ENCODE measurements around the gene NTN1.
"Not testable (repeated sequence)": the region's sequence is repeated elsewhere in the genome, so short reads cannot be mapped to it uniquely, and the experiment has no call there.

Gene NTN1

GRCh38 chr17:9257630-9257965 lies 236.3 kb downstream of the NTN1 start:
- DNase-seq: not testable (repeated sequence)

DNA sequence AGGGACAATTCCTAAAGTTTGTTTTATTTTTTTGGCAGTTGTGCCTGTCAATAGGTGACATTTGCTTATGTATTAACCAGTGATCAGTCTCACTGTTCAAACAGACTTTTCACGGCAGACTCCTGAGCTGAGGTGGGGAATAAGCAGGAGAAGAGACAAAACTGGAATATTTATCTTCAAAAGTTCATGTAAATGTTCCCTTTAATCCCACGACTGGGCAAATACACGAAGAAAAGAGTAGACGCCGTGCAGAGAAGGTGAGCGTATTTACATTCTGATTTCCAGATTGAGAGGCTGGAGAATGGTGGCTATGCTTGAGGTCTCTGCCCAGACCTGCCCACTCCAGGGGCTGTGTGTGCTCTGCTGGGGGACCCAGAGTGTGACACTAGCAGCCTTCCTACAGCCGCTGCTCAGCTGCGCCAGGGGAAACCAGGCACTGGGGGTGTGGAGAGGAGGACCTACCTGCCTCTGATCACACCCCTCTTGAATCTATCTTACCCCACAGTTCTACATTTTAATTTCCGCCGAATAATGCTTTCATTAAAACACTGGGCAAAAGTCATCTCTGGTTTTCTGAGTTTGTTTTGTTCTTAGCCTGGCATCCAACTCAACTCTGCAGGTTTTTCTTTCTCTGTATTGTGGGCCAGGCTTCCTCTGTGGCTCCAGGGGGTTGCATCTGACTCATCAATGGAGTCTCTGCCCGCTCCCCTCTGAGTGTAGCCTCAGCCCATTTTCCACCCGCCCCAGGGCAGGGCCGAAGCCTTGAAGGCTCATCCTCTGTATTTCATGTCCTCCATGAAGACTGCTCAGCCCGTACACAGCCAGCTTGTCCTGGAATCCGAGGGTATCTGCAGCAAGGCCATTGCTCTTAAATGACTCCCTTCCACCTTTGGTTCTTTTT lies 237.1 kb downstream of the NTN1 start:
- DNase-seq: no peak

DNA sequence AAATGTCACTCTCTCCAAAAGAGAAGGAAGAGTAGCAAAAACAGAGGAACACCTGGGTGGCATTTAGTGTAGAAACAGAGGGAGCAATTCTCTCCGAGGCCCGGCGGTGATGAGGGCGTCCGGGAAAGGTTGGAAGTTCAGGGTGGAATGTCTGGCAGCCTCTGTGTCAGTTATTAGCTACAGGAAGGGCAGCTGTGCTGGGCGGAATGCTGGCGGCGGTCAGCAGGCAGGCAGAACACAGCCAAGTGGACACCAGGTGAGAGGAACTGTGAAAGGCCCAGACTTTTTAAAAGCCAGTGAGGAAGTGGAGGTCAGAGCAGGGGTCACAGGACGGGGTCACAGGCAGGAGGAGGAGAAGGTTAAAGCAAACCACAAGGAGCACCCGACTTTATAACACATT lies 238.1 kb downstream of the NTN1 start:
- DNase-seq: no peak

DNA sequence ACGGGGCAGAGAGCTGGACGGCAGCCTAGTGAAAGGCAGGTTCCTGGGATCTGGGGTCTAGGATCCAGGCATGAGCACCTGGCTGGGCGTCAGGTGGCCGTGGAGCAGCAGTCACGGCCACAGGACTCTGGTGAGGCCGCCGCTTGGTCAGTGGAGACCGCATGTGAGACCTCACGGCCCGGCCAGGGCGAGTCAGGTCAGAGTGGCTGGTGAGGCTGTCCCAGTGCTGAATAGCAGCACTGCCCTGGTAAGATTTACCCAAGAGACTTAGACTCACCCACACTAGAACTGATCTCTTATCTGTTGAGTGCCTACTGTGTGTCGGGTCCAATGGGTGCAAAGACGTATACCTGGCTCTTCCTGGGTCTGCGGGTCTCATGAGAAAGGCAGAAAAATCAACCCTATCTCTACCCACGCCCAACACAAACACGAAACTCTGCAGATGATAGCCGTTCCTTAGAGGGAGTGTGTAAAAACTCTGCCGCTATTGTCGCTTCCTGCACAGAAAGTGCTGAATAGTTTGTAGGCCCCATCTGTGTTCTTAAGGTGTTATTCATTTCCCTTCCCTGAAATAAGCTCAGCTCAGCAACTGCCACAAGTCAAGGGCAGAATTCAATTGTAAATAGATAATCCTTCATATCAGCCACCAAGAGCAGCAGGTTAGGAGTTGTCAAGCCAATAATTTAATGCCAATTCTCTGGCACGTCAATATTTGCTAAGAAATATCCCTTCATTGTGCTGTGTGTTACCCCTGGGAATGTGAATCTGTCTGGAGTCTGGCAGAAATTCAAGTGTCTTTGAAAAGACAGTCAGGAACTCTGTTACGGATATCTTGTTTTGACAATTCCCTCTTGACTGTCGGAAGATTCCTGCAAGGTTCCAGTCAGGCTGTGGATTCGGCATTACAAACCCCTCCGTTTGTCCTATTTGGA lies 240.0 kb downstream of the NTN1 start:
- DNase-seq: no peak

- DNase-seq: no peak
Measured at GRCh38 chr17:9266031-9266680, 244.8 kb downstream of the NTN1 start.

DNA sequence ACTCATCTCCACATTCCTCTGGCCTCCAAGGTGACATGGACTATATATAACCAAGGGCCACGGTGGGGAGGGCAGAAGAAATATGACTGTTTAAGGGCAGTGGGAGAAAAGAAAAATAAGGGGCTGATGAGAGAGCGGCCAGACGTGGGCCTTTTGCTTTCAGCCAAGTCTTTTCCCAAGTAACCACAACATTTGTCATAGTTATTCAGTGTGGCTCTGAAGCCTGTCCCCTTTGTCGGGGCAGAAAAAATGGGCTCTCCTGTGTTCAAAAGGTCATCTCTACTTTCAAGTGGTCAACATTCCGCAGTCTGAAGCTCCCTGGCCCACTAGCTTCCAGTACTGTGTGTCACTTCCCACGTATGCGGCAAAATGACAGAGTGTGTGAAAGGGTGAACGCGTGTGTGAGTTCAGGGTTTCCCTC lies 245.4 kb downstream of the NTN1 start:
- no peak for DNase-seq

DNA sequence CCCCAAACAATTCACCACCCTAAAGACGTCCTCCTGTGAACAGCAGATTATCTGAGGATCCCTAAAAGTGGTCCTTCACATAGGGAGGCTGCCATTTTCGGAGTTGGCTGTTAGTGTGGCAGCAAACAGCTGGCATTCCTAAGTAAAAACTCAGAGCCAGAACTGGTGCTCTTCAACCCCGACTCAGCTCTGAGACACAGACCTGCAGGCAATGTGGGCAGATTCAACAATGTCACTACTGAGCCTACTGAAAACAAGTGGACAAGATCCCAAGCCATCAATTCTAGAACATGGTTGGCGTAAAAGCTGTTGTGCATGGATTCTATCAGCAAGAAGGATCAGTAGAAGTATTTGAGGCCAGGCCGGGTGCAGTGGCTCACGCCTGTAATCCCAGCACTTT lies 247.2 kb downstream of the NTN1 start:
- DNase-seq: no peak

- no peak for DNase-seq
Measured at GRCh38 chr17:9269350-9270035, 248.2 kb downstream of the NTN1 start.

DNA sequence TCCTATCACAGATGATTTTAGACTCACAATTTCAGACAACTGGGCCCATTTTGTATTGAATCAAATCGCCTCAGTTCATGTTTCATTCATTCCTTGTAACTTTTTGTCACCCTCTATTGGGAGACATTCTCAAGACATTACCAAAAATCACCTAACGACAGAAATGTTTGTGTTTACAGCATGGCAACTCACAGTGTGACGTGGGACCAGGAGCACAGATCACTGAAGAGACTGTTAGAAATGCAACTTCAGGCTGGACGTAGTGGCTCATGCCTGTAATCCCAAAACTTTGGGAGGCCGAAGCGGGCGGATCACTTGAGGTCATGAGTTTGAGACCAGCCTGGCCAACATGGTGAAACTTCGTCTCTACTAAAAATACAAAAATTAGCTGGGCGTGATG lies 249.6 kb downstream of the NTN1 start:
- no peak for DNase-seq

- no peak for DNase-seq
Measured at GRCh38 chr17:9271989-9272388, 250.7 kb downstream of the NTN1 start.

DNA sequence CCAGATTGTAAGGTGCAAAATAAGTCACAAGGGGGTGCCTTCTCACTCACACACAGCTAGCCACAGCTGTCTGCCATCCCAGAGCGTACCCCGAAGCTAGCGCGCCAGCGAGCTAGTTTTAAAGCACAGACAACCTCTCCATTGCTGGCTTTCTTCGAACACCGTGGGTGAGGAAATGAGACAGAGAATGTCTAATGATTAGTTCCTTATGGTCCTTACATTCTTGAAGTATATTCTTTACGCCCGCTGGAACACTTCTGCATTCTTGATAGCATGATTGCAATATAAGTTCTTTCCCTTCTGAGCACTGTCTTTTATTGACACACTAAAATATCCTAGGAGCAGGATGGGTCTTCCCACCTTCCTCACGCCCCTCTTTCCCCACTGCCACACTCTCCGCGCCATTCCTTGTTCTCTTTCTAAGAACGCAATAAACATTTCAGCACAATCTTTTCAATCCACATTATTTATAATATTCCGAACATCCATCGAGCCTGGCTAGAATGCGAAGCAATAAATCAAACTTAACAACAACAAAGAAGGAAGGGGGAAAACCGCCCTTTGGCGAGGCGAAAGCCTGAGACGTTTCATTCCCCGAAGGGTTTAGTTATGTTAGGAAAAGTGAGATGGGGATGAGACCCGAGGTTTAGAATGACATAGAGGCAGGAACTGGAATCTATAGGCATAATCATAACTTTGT lies 251.3 kb downstream of the NTN1 start:
- DNase-seq: no peak

- no peak for DNase-seq
Measured at GRCh38 chr17:9273428-9274391, 252.4 kb downstream of the NTN1 start.

DNA sequence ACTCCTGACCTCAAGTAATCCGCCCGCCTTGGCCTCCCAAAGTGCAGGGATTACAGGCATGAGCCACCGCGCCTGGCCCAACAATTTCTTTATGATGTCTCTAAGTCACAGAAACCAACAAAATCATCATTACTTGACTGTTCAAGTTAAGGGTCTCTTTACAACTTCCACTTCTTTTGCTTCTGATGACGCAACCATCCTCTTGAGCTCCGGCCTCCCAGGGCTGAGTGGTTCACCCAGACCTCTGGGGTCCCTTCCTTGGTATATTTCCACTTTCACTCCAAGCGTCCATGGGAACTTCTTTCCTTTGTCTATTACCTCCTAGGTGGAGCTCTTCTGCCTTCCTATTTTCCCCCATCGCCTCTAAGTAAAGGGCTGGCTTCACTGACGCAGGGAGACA lies 253.7 kb downstream of the NTN1 start:
- no peak for DNase-seq

GRCh38 chr17:9279893-9280292 lies 258.6 kb downstream of the NTN1 start:
- DNase-seq: no peak

DNA sequence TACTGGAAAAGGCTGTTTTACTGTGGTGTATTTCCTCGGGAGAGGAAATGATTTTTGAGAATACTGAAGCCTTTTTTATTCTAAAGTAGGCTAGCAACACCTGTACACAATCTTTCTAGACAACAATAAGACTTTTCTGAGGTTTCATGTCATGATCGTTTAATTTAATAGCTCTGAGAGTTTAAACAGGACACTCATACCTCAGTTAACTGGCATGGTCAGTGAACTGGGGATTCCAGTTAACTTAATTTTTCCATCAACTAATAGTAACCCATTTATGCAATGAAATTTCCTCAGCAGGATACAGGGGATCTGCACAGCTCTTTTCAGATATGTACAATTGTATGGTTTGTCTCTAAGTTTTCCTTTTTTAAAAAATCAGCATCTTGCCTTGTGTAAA lies 262.6 kb downstream of the NTN1 start:
- no peak for DNase-seq

- no peak for DNase-seq
Measured at GRCh38 chr17:9284884-9285283, 263.6 kb downstream of the NTN1 start.

DNA sequence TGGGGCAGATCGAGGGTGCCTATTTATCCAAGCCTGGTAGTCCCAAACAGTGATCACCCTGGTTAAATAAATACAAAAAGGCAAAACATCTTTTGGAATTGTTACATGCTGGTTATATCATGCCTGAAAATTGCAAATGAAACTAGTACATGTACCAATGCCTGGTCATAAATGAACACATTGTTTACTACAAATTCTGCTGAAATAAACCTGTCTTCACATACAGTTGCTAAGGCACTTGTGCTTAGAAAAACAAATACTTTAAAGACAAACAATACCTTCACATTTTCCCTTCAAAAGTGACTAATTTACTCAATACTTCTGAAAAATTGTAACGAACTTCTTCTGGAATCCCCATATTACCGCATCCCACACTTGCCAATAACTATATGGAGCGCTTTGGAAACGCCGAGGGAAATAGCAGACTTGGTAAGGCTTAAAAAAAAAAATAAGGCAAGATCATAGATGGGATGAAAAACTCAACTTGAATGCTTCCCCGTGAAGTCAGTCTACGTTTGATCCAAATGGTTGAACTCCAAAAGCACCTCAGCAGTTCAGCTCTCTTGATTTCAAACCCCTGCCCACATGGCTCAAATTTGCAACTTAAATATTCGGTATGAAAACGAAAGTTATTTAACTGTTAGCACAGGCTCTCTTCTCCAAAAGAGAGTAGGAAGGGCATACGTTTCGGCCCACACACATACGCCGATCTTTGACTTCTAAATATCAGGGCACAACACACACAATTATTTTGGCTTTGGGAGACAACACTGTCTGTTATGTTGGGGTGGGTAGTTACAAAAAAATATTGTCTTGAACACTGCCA lies 264.5 kb downstream of the NTN1 start:
- DNase-seq: no peak

DNA sequence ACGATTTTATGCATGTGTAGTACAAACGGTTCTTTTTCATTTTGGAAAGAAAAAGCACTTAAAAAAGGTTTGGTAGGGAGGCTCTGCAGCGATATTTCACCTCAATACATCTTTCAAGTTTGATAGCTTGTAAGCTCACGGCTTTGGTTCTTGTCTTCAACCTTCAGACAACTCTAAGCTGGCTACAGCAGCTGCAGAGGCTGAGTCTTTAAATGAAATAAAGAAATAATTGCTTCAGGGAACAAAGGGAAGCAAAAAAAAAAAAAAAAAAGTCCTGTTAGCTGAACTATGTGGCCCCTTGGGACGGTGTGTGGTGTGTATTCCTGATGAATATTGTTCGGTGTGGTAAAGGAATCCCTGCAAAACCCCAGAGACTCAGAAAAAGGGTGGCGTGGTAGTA lies 265.1 kb downstream of the NTN1 start:
- DNase-seq: no peak

- DNase-seq: no peak
Measured at GRCh38 chr17:9287306-9287705, 266.0 kb downstream of the NTN1 start.

DNA sequence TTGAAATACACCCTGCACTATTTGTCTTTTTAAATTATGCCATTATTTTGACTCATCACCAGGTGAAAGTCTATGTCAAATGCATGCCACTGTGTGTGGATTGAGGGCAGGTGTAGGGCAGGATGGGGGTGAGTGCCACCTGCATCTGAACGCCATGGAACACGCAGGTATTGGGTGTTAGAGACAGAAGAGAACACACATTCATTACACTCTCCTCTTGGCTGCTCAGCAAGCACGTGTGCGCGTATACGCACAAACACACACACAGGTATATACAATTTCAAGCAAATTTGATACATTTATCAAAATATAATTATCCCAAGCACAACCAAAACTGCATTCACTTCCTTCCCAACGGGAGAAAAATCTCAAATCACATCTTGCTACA lies 268.9 kb downstream of the NTN1 start:
- DNase-seq: no peak
